IMR-90 (cell line): ENCODE measurements around the gene SYNE1.

ENCODE experiments used
- BHLHE40 ChIP-seq: fragments of 150-350 bp; IDR thresholded peaks from 2 replicates; pipeline ENCODE4 v1.6.1; 2016; ENCODE audit warnings: mild to moderate bottlenecking, low read depth, low read length
- CEBPB ChIP-seq: IDR thresholded peaks from 2 replicates; pipeline ENCODE4 v1.6.1; 2012; ENCODE audit warnings: low read depth, low read length, improper control_type of control experiment
- CTCF ChIP-seq: conservative IDR thresholded peaks from 2 replicates; pipeline ENCODE4 v1.5.1; 2012; ENCODE audit warnings: mild to moderate bottlenecking, low read depth, low read length, improper control_type of control experiment
- ELK1 ChIP-seq: fragments of 150-350 bp; IDR thresholded peaks from 2 replicates; pipeline ENCODE4 v1.6.1; 2016; ENCODE audit warnings: low read depth, mild to moderate bottlenecking, low read length, moderate library complexity, borderline replicate concordance
- MAFK ChIP-seq: IDR thresholded peaks from 2 replicates; pipeline ENCODE4 v1.6.1; 2012; ENCODE audit warnings: low read depth, low read length, improper control_type of control experiment
- POLR2A ChIP-seq: IDR thresholded peaks from 2 replicates; pipeline ENCODE4 v1.6.1; 2012; ENCODE audit warnings: mild to moderate bottlenecking, low read depth, low read length
- USF2 ChIP-seq: fragments of 150-350 bp; IDR thresholded peaks from 2 replicates; pipeline ENCODE4 v1.6.1; 2017; ENCODE audit warnings: mild to moderate bottlenecking, antibody characterized with exemption, low read length, low read depth

GRCh38 chr6:152588456-152588855, 48.7 kb downstream of the SYNE1 start:
- TF ChIP-seq ELK1 (no peak), USF2 (no peak), CEBPB (no peak), BHLHE40 (no peak), POLR2A (no peak), CTCF (no peak), MAFK (no peak)
